ENCODE data around the gene NIPBL.
"Not testable (repeated sequence)": the region's sequence is repeated elsewhere in the genome, so short reads cannot be mapped to it uniquely, and the experiment has no call there.

The NIPBL gene

GRCh38 chr5:37086026-37086425, 209.5 kb downstream of the NIPBL start:
- in situ Hi-C loops (cut with MboI; ENCODE audit: low sequenced_read_pairs): not testable (repeated sequence)

DNA sequence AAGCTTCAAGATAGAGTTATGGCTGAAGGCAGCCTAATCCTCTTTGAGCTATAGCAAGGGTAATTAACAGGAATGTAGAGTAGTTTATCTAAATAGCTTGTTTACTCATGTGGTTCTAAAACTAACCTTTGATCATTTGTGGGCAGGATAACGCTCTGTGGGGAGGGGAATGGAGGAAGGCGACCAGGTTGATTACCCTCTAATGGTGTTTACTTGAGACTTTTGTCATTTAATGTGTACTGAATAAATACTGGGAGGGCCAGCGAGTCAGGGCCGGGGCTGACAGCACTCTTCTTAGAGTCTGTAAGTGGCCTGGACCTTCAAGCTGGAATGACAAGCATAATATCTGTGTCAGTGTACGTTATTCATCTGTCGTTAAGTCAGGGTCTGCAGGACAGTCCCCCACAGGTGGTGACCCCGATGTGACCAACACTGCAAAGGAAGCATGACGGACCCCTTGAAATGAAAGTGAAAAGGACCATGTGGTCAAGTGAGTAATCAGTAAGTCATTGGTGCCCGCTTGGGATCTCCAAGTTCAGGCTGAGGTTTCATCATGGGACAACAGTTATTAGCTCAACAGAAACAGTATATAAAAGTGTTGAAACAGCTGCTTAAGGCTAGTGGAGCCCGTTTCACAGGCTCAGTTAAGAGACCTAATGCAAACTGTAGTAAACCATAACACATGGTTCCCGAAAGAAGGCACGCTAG, 210.1 kb downstream of the NIPBL start:
- in situ Hi-C loops (cut with MboI; ENCODE audit: low sequenced_read_pairs): no loop called here

DNA sequence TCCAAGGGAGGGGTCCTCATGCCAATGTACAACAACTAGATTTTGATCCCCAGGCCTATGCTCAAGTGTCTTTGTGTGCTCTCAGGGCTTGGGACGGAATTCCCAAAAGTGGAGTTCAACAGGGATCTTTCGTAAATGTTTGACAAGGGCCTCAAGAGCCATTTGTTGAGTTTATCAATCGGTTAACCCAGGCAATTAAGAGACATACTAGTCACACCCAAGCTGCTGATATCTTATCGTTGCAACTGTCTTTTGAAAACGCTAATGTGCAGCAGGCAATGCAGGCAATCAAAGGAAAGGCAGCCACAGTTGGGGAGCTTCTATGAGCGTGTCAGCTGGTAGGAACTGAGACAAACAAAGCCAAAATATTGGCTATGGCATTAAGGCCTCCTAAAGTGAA, 211.4 kb downstream of the NIPBL start:
- in situ Hi-C loops (cut with MboI; ENCODE audit: low sequenced_read_pairs): no loop called here

DNA sequence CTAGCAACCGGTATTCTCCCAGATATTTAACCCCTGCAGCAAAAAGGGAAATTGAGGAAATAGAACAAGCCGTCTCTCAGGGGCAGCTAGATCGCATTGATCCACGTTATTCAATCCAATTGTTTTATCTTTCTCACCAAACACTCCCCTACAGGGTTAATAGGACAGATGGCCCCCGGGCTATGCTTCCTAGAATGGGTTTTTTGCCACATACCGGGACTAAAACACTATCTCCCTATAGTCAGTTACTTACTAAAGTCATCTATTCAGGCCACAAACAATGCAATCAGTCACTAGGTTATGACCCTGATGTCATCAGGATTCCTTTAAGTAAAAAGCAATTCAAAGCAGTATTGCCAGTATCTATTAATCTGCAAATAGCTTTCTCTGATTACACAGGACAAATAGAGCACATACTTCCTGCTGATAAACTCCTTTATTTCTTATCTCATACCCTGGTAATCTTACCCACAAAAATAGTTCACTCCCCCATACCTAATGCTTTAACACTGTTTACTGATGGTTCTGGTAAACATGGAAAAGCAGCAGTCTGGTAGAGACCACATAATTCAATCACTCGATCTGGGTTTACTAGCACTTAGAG, 213.7 kb downstream of the NIPBL start:
- in situ Hi-C loops (cut with MboI; ENCODE audit: low sequenced_read_pairs): no loop called here

- in situ Hi-C loops (cut with MboI; ENCODE audit: low sequenced_read_pairs): no loop called here
Observed at GRCh38 chr5:37090781-37091180, 214.2 kb downstream of the NIPBL start.

- in situ Hi-C loops (cut with MboI; ENCODE audit: low sequenced_read_pairs): not testable (repeated sequence)
Observed at GRCh38 chr5:37093795-37094194, 217.2 kb downstream of the NIPBL start.

DNA sequence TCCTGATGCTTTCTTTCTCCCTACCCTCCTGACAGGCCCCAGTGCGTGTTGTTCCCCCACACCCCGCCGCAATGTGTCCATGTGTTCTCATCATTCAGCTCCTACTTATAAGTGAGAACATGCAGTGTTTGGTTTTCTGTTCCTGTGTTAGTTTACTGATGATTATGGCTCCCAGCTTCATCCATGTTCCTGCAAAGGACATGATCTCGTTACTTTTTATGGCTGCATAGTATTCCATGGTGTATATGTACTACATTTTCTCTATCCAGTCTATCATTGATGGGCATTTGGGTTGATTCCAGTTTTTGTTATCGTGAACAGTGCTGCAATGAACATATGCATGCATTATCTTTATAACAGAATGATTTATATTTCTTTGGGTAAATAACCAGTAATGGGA, 222.7 kb downstream of the NIPBL start:
- in situ Hi-C loops (cut with MboI; ENCODE audit: low sequenced_read_pairs): not testable (repeated sequence)

GRCh38 chr5:37103302-37103701, 226.7 kb downstream of the NIPBL start:
- in situ Hi-C loops (cut with MboI; ENCODE audit: low sequenced_read_pairs): no loop called here

- in situ Hi-C loops (cut with MboI; ENCODE audit: low sequenced_read_pairs): no loop called here
Observed at GRCh38 chr5:37109338-37109737, 232.8 kb downstream of the NIPBL start.

GRCh38 chr5:37110135-37110534, 233.6 kb downstream of the NIPBL start:
- in situ Hi-C loops (cut with MboI; ENCODE audit: low sequenced_read_pairs): no loop called here

- in situ Hi-C loops (cut with MboI; ENCODE audit: low sequenced_read_pairs): no loop called here
Observed at GRCh38 chr5:37111426-37112382, 235.1 kb downstream of the NIPBL start.

DNA sequence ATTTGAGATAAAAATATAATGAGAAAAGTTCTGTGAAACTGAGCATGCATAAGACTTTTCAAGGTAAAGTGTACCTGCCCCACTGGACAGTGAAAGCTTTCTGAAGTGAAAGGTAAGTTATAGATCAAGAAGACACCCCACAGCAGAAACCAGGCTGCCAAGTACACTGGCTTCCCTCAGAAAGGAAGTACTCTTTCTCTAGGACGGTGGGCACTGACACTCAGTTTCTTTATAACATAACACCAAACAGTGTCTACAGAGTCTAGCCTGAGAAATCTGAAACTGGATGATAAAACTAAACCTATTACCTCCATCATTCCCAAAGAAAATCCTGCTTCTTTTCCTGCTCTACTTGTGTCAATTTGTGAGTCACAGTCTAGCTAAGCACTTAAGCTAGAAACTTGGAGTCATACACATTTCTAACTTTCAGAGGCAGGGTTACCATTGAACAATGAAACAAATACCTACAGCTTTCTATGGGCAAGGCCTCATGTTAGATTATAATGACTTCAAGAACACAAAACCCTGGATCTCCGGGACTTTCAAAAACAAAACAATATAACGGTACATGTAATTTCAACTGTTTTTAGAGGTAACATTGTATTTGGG, 235.9 kb downstream of the NIPBL start:
- in situ Hi-C loops (cut with MboI; ENCODE audit: low sequenced_read_pairs): no loop called here

Data from HL-60/S4 (cell line).